HEK293 (cell line): ENCODE results near the gene INTS13.

Source experiments
- GLIS2 ChIP-seq: fragments of 450-650 bp; formaldehyde crosslinking; IDR thresholded peaks from 2 replicates; pipeline ENCODE4 v1.5.1; 2016; ENCODE audit warnings: missing biosample characterization, missing genetic modification characterization
- OSR2 ChIP-seq: fragments of 450-650 bp; formaldehyde crosslinking; IDR thresholded peaks from 2 replicates; pipeline ENCODE4 v1.5.1; 2016; ENCODE audit warnings: missing biosample characterization, missing genetic modification characterization
- SP2 ChIP-seq: fragments of 450-650 bp; formaldehyde crosslinking; IDR thresholded peaks from 2 replicates; pipeline ENCODE4 v1.5.1; 2016; ENCODE audit warnings: missing biosample characterization, missing genetic modification characterization
- YY1 ChIP-seq: fragments of 450-650 bp; formaldehyde crosslinking; IDR thresholded peaks from 2 replicates; pipeline ENCODE4 v1.5.1; 2018; ENCODE audit warnings: missing biosample characterization, missing genetic modification characterization
- ZNF274 ChIP-seq, 2 experiments: fragments of 200-500 bp in 1 of 2; fragments of 450-650 bp in 1 of 2; sonication (Bioruptor generic) in 1 of 2; formaldehyde crosslinking in 1 of 2; IDR thresholded peaks; 2 replicates each; pipeline versions ENCODE4 v1.5.1 to v1.6.1; 2014 to 2016; ENCODE audit warnings: borderline replicate concordance in 1 of 2, inconsistent platforms in 1 of 2, low read length in 1 of 2, missing biosample characterization in 1 of 2, missing genetic modification characterization in 1 of 2
- ZNF292 ChIP-seq: fragments of 450-650 bp; formaldehyde crosslinking; IDR thresholded peaks from 2 replicates; pipeline ENCODE4 v1.5.1; 2016; ENCODE audit warnings: low read depth, missing biosample characterization, missing genetic modification characterization, borderline replicate concordance
- ZNF311 ChIP-seq: fragments of 450-650 bp; formaldehyde crosslinking; IDR thresholded peaks from 2 replicates; pipeline ENCODE4 v1.5.1; 2017; ENCODE audit warnings: missing biosample characterization, missing genetic modification characterization, borderline replicate concordance
- ZNF658 ChIP-seq: fragments of 450-650 bp; formaldehyde crosslinking; IDR thresholded peaks from 2 replicates; pipeline ENCODE4; 2016; ENCODE audit warnings: missing biosample characterization, missing genetic modification characterization
- TF ChIP-seq, protein P1 (sequence below): fragments of 450-650 bp; formaldehyde crosslinking; IDR thresholded peaks from 2 replicates; pipeline ENCODE4 v1.5.1; 2016; ENCODE audit warnings: missing biosample characterization, missing genetic modification characterization, low read depth
- TF ChIP-seq, protein P2 (sequence below): fragments of 450-650 bp; formaldehyde crosslinking; IDR thresholded peaks from 2 replicates; pipeline ENCODE4 v1.5.1; 2016; ENCODE audit warnings: missing biosample characterization, missing genetic modification characterization
- TF ChIP-seq, protein P3 (sequence below): fragments of 450-650 bp; IDR thresholded peaks from 2 replicates; pipeline ENCODE4 v1.5.1; 2018; ENCODE audit warnings: missing biosample characterization, missing genetic modification characterization

DNA sequence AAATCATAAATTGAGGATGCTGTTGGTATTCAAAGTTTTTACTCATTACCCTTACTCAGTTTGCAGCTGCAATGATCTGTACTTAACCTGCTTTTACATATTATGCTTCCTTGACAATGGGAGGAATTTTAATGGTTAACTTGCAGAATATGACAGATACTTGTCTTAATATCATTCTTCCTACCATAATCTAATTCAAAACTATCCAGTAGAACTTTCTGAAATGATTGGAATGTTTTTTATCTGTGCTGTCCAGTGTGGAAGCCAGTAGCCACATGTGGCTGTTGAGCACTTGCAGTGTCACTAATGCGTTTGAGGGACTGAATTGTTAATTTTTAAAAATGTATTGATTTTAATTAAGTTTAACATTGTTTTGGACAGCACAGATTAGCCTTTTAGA is 24.0 kb upstream of the INTS13 start:
- TF ChIP-seq ZNF292 (tag by site-specific recombination) (no peak), YY1 (tag by site-specific recombination) (no peak), OSR2 (tag by site-specific recombination) (no peak), SP2 (tag by site-specific recombination) (no peak), ZNF658 (no peak), GLIS2 (tag by site-specific recombination) (no peak), ZNF274 (IDR thresholded peaks at IDR 0.05; ENCODE audit: low read length) (no peak), ZNF274 (tag by site-specific recombination; IDR thresholded peaks at IDR 0.05; ENCODE audit: borderline replicate concordance) (no peak), ZNF311 (no peak)
- TF ChIP-seq, protein P1, sequence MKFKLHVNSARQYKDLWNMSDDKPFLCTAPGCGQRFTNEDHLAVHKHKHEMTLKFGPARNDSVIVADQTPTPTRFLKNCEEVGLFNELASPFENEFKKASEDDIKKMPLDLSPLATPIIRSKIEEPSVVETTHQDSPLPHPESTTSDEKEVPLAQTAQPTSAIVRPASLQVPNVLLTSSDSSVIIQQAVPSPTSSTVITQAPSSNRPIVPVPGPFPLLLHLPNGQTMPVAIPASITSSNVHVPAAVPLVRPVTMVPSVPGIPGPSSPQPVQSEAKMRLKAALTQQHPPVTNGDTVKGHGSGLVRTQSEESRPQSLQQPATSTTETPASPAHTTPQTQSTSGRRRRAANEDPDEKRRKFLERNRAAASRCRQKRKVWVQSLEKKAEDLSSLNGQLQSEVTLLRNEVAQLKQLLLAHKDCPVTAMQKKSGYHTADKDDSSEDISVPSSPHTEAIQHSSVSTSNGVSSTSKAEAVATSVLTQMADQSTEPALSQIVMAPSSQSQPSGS, result no peak
- TF ChIP-seq, protein P2, sequence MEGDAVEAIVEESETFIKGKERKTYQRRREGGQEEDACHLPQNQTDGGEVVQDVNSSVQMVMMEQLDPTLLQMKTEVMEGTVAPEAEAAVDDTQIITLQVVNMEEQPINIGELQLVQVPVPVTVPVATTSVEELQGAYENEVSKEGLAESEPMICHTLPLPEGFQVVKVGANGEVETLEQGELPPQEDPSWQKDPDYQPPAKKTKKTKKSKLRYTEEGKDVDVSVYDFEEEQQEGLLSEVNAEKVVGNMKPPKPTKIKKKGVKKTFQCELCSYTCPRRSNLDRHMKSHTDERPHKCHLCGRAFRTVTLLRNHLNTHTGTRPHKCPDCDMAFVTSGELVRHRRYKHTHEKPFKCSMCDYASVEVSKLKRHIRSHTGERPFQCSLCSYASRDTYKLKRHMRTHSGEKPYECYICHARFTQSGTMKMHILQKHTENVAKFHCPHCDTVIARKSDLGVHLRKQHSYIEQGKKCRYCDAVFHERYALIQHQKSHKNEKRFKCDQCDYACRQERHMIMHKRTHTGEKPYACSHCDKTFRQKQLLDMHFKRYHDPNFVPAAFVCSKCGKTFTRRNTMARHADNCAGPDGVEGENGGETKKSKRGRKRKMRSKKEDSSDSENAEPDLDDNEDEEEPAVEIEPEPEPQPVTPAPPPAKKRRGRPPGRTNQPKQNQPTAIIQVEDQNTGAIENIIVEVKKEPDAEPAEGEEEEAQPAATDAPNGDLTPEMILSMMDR (tag by site-specific recombination), result no peak
- TF ChIP-seq, protein P3, sequence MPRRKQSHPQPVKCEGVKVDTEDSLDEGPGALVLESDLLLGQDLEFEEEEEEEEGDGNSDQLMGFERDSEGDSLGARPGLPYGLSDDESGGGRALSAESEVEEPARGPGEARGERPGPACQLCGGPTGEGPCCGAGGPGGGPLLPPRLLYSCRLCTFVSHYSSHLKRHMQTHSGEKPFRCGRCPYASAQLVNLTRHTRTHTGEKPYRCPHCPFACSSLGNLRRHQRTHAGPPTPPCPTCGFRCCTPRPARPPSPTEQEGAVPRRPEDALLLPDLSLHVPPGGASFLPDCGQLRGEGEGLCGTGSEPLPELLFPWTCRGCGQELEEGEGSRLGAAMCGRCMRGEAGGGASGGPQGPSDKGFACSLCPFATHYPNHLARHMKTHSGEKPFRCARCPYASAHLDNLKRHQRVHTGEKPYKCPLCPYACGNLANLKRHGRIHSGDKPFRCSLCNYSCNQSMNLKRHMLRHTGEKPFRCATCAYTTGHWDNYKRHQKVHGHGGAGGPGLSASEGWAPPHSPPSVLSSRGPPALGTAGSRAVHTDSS (tag by site-specific recombination), result no peak
